DMS153 treated with DMSO at 0.1 percent for 48 hours (cell line): ENCODE data around the gene UNKL.
"Not testable (repeated sequence)": the region's sequence is repeated elsewhere in the genome, so short reads cannot be mapped to it uniquely, and the experiment has no call there.

Experiments used
- DNase-seq: peaks from one replicate; lab custom pipeline; 2025; ENCODE audit not compliant: unreplicated experiment; lab: John Stamatoyannopoulos, UW

The UNKL gene

DNA sequence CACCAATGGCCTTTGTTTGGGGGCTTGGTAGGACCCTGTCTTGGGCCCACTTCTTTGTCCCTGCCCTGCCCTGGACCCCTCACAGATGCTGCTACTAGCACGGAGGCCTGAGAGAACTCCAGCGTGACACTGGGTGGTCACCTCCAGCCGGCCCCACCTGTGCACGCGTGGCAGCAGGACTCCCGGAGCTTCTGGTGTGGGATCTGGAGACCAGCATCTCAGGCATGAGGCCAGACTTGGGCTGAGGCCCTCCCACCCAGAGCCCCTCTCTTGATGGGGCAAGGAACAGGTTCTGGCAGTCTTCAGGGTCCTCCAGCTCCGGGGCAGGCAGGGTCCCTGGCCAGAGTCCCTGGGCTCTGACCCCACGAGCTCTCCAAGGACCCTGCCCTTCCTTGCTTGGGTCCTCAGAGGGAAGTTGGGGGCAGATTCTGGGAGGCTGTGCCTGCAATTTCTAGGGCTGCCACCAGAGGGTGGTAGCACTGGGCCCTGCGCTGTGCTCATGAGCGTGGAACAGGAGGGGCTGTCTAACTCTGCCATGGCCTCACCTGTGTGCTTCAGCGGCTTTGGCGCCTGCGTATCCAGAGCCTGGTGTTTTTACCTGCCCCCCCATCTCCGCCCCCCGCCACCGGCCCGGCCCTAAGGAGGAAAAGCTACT, 84.1 kb downstream of the UNKL start:
- no peak for DNase-seq

DNA sequence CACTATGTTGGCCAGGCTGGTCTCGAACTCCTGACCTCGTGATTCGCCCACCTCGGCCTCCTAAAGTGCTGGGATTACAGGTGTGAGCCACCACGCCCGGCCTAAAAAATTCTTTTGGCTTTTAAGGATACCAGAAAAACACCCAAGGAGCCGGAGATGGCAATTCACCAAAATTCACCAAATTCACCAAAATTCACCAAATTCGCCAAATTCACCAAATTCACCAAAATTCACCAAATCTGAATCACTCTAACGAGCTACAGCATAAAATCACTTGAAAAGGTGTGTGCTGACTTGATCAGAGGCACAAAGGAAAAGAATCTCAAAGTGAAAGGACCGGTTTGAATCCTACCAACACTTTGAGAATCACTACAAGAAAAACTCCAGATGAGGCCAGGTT, 85.5 kb downstream of the UNKL start:
- DNase-seq, result not testable (repeated sequence)

DNA sequence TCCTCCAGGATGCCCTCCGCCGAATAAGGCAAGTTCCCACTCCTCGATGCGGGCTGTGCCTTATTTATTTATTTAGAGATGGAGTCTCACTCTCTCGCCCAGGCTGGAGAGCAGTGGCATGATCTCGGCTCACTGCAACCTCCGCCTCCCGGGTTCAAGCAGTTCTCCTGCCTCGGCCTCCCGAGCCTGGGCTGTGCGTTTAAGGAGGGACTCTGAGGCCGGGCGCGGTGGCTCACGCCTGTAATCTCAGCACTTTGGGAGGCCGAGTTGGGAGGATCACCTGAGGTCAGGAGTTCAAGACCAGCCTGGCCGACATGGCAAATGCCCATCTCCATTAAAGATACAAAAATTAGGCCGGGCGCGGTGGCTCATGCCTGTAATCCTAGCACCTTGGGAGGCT, 86.4 kb downstream of the UNKL start:
- DNase-seq, result not testable (repeated sequence)

DNA sequence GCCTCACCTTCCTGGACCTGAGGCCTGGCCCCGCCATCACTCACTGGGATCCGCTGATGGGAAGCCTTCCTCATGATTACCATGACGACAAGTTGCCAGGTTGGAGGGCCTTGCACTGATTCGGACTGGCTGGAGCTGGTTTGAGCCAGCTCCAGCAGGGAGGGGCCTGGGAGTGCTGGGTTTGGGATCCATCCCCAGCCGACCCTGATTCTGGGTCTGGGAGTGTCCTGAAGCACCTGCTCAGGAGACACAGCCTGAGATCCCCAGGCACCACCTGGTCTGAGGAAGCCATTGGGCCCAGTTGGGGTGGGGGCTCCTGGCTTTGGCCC, 86.9 kb downstream of the UNKL start:
- no peak for DNase-seq

DNA sequence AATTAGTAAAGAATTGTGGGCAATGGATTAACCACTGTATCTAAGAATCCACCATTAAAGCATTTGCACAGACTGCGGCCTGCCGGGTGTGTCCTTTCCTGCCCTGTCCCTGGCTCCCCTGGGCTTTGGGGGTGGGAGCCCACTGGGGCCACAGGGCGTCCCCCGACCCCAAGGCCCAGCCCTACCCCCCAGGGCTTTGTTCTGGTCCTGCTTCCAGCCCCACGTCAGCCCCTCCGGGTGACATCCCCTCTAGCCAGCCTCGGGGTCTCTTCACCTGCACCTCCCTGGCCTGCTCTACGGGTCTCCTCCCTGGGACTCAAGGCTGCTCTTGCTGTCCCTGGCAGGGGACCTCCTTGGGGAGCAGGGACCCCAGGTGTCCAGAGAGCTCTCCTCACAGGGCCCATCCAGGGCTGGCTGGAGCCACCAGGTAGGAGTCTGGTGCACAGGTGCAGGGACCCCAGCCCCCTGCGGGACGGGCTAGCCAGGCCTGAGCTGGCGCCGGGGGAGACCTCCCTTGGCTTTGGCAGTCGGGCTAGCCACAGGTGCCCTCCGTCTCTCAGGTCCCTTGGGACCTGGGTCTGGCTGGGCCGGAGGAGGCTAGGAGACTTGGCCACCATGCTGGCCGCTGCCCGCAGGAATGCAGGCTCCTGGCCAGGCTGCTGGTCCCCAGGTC, 87.4 kb downstream of the UNKL start:
- no peak for DNase-seq

- DNase-seq, result no peak
Measured at GRCh38 chr16:1326391-1326790, 88.1 kb downstream of the UNKL start.

GRCh38 chr16:1325673-1326371, 88.7 kb downstream of the UNKL start:
- DNase-seq, result no peak

- no peak for DNase-seq
Measured at GRCh38 chr16:1325261-1325660, 89.2 kb downstream of the UNKL start.

DNA sequence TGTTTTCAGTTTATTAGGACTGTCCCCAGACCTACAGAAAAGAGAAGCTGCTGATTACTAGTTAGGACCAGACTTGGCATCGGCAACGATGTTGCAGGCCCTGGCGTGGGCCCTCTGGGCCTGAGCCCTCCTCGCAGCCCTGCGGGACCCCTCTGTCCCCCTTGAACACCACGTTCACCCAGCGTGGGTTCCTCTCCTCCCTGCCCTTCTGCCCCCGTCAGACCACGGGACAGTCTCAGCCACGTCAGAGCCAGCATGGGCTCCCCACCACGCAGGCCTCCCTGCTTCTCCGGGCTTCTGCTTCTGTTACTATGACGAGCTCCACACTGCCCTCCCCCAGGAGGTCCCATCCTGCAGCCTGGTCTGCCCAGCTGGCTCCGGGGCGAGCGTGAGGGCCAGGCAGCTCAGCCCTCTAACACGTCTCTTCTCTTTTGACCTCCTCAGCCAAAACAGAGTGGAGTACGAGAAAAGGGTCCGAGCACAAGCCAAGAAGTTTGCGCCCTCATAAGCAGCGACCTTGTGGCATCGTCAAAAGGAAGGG, 90.1 kb downstream of the UNKL start:
- DNase-seq, result no peak

- no peak for DNase-seq
Measured at GRCh38 chr16:1323296-1324239, 90.9 kb downstream of the UNKL start.

DNA sequence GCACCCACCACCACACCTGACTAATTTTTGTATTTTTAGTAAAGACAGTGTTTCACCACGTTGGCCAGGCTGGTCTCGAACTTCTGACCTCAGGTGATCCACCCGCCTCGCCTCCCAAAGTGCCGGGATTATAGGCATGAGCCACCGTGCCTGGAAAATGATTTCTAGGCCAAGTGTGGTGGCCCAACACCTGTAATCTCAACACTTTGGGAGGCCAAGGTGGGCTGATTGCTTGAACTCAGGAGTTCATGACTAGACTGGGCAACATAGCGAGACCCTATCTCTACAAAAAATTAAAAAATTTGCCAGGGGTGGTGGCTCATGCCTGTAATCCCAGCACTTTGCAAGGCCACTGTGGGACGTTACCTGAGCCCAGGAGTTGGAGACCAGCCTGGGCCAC, 92.1 kb downstream of the UNKL start:
- DNase-seq, result no peak

DNA sequence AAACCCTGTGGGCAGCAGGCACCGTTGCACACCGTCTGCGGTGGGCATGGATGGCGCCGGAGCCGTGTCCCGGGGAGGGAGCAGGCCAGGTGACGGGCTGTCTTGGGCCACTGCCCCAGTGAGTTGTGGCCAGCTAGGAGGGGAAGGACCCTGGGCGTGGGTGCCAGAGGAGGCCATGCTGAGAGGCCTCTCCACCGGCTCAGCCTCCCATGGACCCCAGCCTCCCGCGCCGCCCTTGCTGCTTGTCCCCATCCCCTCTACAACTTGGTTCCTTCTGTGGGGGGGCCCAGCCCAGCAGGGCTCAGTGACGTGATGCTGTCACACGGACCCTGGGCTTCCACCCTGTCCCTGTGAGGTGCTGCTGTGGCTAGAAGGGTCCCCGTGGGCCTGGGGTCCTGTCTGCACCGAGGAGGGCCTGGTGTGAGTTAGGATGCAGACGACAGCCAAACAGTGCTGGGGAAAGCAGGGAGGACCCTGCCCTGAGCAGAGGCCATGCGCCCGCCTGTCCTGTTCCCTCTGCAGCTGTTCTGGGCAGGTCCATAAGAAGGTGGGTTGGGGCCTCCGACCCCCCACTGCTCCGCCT, 93.8 kb downstream of the UNKL start:
- no peak for DNase-seq

GRCh38 chr16:1320097-1320496, 94.4 kb downstream of the UNKL start:
- DNase-seq, result no peak

DNA sequence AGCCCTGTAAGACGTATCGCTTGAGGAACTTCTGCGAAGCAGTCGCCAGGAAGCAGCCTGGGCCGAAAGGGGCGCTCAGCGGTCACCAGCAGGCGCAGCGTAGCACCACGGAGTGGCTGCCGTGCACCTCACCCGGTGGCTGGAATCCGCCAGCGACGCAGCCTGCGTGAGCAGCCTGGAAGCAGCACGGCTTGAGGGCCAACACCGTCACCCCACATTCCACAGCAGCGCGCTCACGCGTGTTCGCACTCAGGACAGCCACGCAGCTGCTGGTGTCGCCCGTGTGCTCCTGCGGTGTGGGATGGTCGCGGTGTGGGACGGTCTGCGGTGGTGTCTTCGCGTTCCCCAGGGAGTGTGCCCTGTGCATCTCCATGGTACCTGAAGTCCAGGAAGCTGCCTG, 95.5 kb downstream of the UNKL start:
- no peak for DNase-seq

- DNase-seq, result no peak
Measured at GRCh38 chr16:1318268-1318545, 96.3 kb downstream of the UNKL start.

- no peak for DNase-seq
Measured at GRCh38 chr16:1317479-1318267, 96.8 kb downstream of the UNKL start.

DNA sequence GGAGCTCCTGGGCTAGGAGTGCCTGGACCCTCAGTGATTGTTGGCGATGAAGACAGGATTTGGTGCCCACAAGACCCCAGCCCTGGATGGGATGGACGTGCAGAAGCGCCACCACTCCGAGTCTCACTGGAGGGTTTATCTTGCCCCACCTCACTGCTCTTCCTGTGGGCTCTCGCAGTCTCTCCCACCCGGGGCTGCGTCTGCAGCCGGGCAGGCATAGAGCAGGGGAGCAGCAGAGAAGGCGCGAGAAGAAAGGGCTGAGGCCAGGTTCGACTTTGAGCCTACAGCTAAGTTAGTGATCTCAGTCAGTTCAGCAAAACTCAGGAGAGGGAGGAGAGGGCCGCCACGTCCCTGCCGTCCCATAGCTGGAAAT, 98.5 kb downstream of the UNKL start:
- DNase-seq, result no peak

DNA sequence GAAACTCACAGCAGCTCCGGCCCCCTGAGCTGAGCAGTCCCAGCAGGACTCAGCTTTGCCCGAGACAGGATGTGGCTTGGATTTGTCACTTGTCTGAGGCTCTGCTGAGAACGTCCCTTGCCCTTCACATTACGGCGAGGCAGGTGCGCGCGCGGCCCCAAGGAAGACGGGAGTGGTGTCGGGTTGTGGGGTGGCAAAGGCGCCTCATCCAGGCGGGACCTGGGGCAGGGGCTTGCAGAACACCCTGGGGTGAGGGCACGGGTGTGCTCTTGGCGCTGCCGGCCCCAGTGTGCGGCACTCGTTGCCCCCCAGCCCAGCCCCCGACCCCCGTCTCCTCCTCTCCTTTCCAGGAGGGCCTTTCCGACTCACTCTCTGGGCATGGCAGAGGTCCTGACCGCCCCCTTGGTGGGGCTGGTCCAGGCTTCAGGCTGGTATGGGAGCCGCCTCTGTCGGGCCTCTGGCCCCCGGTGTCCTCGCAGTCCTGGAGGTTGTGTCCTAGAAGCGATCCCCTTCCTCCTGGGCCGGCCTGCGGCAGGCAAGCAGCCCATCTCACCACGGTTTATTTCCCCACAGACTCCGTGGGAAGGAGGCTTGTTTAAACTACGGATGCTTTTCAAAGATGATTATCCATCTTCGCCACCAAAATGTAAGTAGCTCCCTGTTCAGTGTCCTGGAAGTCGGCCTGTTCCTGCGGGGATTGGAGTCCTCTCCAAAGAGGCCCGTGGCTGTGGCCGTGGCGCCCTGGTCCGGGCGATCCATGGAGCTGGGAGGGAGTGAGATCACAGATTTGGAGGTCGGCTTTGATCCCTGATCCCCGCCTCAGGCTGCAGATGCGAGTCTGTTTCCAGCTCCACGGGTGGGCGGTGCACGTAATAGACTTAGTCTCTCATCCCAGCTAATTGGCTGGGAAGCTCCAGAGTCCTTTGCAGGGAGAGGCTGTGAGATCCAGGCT, 99.1 kb downstream of the UNKL start:
- DNase-seq, result no peak

- DNase-seq, result no peak
Measured at GRCh38 chr16:1314399-1315068, 100.0 kb downstream of the UNKL start.
